ENCODE data around the gene RASSF10. TPM values are rescaled to one million over a fixed set of nuclear protein-coding genes. Genes with fewer than 3 reads are reported as not detected.
A peak's percentile ranks its signal among the peaks of the same experiment; 100 is the strongest.

RASSF10 gene
- polyA plus RNA-seq, 3 donors: not detected

GRCh38 chr11:12989428-12990161 lies 19.5 kb upstream of the RASSF10 start:
- Mint-ChIP-seq H3K27me3 (ENCODE audit: low read depth in 3 of 3) (peaks cover 0 to 5% (median 0%) of the 10 kb centered on the region in 3 donors), H3K36me3 (no peaks in the 10 kb centered on the region), H3K4me1 (peaks cover 19% of the 10 kb centered on the region), H3K4me3 (peak overlapping the region in 1 of 2 donors; percentile 50), H3K27ac (peak overlapping the region in 2 of 7 donors; percentile 47 to 73), H3K9me3 (peaks cover 0 to 7% (median 0%) of the 10 kb centered on the region in 7 donors)
- Histone ChIP-seq H3K79me2 (ENCODE audit: insufficient read depth, low read length) (no peaks in the 10 kb centered on the region), H3K4me2 (replicated peaks; ENCODE audit: extremely low read depth, low read length, poor library complexity, severe bottlenecking) (no peak overlapping the region), H3K36me3 (replicated peaks in 1 of 2; ENCODE audit: control insufficient read depth in 1 of 2, insufficient read depth in 2 of 2, low read length in 2 of 2) (no peaks in the 10 kb centered on the region), H3K9ac (ENCODE audit: insufficient read depth, low read length, poor library complexity, severe bottlenecking) (no peak overlapping the region), H3K4me3 (replicated peaks in 1 of 3; ENCODE audit: low read depth in 2 of 3, low read length in 3 of 3) (no peak overlapping the region), H2AFZ (ENCODE audit: insufficient read depth, low read depth, low read length, poor library complexity, severe bottlenecking) (peak overlapping the region; percentile 8), H3K4me1 (ENCODE audit: control insufficient read depth in 1 of 2, insufficient read depth in 2 of 2, low read length in 2 of 2) (peaks cover 0 to 12% of the 10 kb centered on the region in 2 donors), H3K27ac (ENCODE audit: low read depth in 1 of 2, low read length in 2 of 2) (peak overlapping the region in 1 of 2 donors; percentile 24), H3K27me3 (ENCODE audit: control insufficient read depth in 2 of 2, insufficient read depth in 2 of 2, low read length in 2 of 2) (no peaks in the 10 kb centered on the region), H4K20me1 (ENCODE audit: insufficient read depth, low read length) (no peaks in the 10 kb centered on the region), H3K9me3 (replicated peaks in 1 of 2; ENCODE audit: control insufficient read depth in 1 of 2, insufficient read depth in 1 of 2, low read length in 2 of 2) (peaks cover 0 to 4% of the 10 kb centered on the region in 2 donors)
- intact Hi-C loops (cut with micrococcal nuclease): no loop called here
- TF ChIP-seq CTCF (IDR thresholded peaks at IDR 0.05): no peak
- WGBS (ENCODE audit: insufficient coverage): 100% methylated on average over 3 of the region's 13 CpGs
- peak; percentile 26 to 61 (median 32) for DNase-seq

- TF ChIP-seq CTCF (IDR thresholded peaks at IDR 0.05): no peak
- Histone ChIP-seq H4K20me1 (ENCODE audit: insufficient read depth, low read length) (no peaks in the 10 kb centered on the region), H3K27me3 (ENCODE audit: control insufficient read depth in 2 of 2, insufficient read depth in 2 of 2, low read length in 2 of 2) (no peaks in the 10 kb centered on the region), H3K9me3 (replicated peaks in 1 of 2; ENCODE audit: control insufficient read depth in 1 of 2, insufficient read depth in 1 of 2, low read length in 2 of 2) (peaks cover 0 to 4% of the 10 kb centered on the region in 2 donors), H3K79me2 (ENCODE audit: insufficient read depth, low read length) (no peaks in the 10 kb centered on the region), H3K9ac (ENCODE audit: insufficient read depth, low read length, poor library complexity, severe bottlenecking) (no peak overlapping the region), H3K4me3 (replicated peaks in 1 of 3; ENCODE audit: low read depth in 2 of 3, low read length in 3 of 3) (no peak overlapping the region), H3K4me2 (replicated peaks; ENCODE audit: extremely low read depth, low read length, poor library complexity, severe bottlenecking) (no peak overlapping the region), H3K27ac (ENCODE audit: low read depth in 1 of 2, low read length in 2 of 2) (no peak overlapping the region), H3K36me3 (replicated peaks in 1 of 2; ENCODE audit: control insufficient read depth in 1 of 2, insufficient read depth in 2 of 2, low read length in 2 of 2) (no peaks in the 10 kb centered on the region), H2AFZ (ENCODE audit: insufficient read depth, low read depth, low read length, poor library complexity, severe bottlenecking) (no peak overlapping the region), H3K4me1 (ENCODE audit: control insufficient read depth in 1 of 2, insufficient read depth in 2 of 2, low read length in 2 of 2) (peaks cover 0 to 12% of the 10 kb centered on the region in 2 donors)
- no peaks in the 10 kb centered on the region for H3K36me3 Mint-ChIP-seq
- WGBS (ENCODE audit: insufficient coverage): no CpG with 5 or more reads among the region's 1 CpG
- no peak overlapping the region for H3K27ac Mint-ChIP-seq
- peaks cover 0 to 5% (median 0%) of the 10 kb centered on the region in 3 donors for H3K27me3 Mint-ChIP-seq (ENCODE audit: low read depth in 3 of 3)
- H3K9me3 Mint-ChIP-seq: peaks cover 0 to 7% (median 0%) of the 10 kb centered on the region in 7 donors
- intact Hi-C loops (cut with micrococcal nuclease): no loop called here
- peaks cover 15% of the 10 kb centered on the region for H3K4me1 Mint-ChIP-seq
- H3K4me3 Mint-ChIP-seq: no peak overlapping the region
- no peak for DNase-seq
Observed at GRCh38 chr11:12990162-12990480, 19.0 kb upstream of the RASSF10 start.
